ENCODE results near the gene PRICKLE1. TPM values are rescaled to one million over a fixed set of nuclear protein-coding genes. Genes with fewer than 3 reads are reported as not detected.
A peak's percentile ranks its signal among the peaks of the same experiment; 100 is the strongest.

The PRICKLE1 gene
- polyA plus RNA-seq, 10 donors, result 21.0 to 33.5 (median 27.7) TPM

GRCh38 chr12:42462486-42462885 lies 127.1 kb downstream of the PRICKLE1 start:
- no peak for DNase-seq

- DNase-seq, result no peak
These were observed 130.2 kb downstream of the PRICKLE1 start for GRCh38 chr12:42459336-42459847.

GRCh38 chr12:42458575-42458974 lies 131.0 kb downstream of the PRICKLE1 start:
- DNase-seq, result no peak

GRCh38 chr12:42450248-42450647 lies 139.3 kb downstream of the PRICKLE1 start:
- peak in 2 of 3 donors; percentile 12 to 24 for DNase-seq

GRCh38 chr12:42448841-42449240 lies 140.7 kb downstream of the PRICKLE1 start:
- DNase-seq, result no peak

GRCh38 chr12:42447371-42447786 lies 142.2 kb downstream of the PRICKLE1 start:
- DNase-seq, result no peak

- no peak for DNase-seq
These were observed 142.8 kb downstream of the PRICKLE1 start for GRCh38 chr12:42446761-42447160.

GRCh38 chr12:42445891-42446290 lies 143.7 kb downstream of the PRICKLE1 start:
- no peak for DNase-seq

GRCh38 chr12:42444192-42444943 lies 145.2 kb downstream of the PRICKLE1 start:
- no peak for DNase-seq

- DNase-seq, result no peak
These were observed 146.7 kb downstream of the PRICKLE1 start for GRCh38 chr12:42442888-42443287.

- DNase-seq, result no peak
These were observed 147.2 kb downstream of the PRICKLE1 start for GRCh38 chr12:42442311-42442759.

GRCh38 chr12:42440608-42441007 lies 148.9 kb downstream of the PRICKLE1 start:
- no peak for DNase-seq

GRCh38 chr12:42432517-42433140 lies 156.9 kb downstream of the PRICKLE1 start:
- DNase-seq, result no peak

- DNase-seq, result no peak
These were observed 160.7 kb downstream of the PRICKLE1 start for GRCh38 chr12:42428850-42429249.

GRCh38 chr12:42426746-42427145 lies 162.8 kb downstream of the PRICKLE1 start:
- DNase-seq, result peak in 1 of 3 donors; percentile 20

GRCh38 chr12:42422785-42423184 lies 166.8 kb downstream of the PRICKLE1 start:
- DNase-seq, result no peak

- peak; percentile 19 to 54 (median 23) for DNase-seq
These were observed 167.4 kb downstream of the PRICKLE1 start for GRCh38 chr12:42421844-42422779.

- no peak for DNase-seq
These were observed 169.2 kb downstream of the PRICKLE1 start for GRCh38 chr12:42420395-42420794.

GRCh38 chr12:42410340-42410739 lies 179.2 kb downstream of the PRICKLE1 start:
- DNase-seq, result no peak

GRCh38 chr12:42409471-42409870 lies 180.1 kb downstream of the PRICKLE1 start:
- no peak for DNase-seq

GRCh38 chr12:42407306-42407705 lies 182.2 kb downstream of the PRICKLE1 start:
- no peak for DNase-seq
